ENCODE measurements around the gene HARBI1. TPM values are rescaled to one million over a fixed set of nuclear protein-coding genes. Genes with fewer than 3 reads are reported as not detected.

Gene HARBI1
- polyA plus RNA-seq, 1 experiment, result 3.6 TPM

DNA sequence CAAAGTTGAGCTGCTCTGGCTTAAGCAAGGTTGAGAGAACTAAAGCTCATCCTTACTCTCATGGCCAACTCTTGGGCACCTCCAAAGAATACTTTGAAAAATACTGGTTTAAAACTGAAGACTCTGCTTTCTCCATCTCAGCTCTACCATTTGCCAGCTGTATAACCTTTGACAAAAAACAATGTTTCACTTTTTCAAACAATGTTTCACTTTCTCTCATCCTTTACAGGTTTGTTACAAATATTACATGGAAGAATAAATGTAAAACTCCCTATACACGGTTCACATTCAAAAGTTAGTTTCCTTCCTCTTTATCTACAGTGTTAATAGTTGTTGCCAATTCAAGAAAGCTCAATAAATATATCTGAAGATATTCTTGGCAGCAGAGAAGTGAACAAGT lies 42.4 kb downstream of the HARBI1 start:
- no peak for DNase-seq (ENCODE audit: low read depth)
- Histone ChIP-seq H3K4me3 (ENCODE audit: low read depth, low read length) (no peak overlapping the region), H3K36me3 (ENCODE audit: control insufficient read depth, insufficient read depth, low read length) (no peaks in the 10 kb centered on the region; the same call in 1 of the 2 replicates), H3K27me3 (ENCODE audit: control insufficient read depth, insufficient read depth, low read length) (no peaks in the 10 kb centered on the region)
- POLR2A ChIA-PET, result no interaction called here
- CTCF ChIA-PET, result no interaction called here
- TF ChIP-seq, protein P1, sequence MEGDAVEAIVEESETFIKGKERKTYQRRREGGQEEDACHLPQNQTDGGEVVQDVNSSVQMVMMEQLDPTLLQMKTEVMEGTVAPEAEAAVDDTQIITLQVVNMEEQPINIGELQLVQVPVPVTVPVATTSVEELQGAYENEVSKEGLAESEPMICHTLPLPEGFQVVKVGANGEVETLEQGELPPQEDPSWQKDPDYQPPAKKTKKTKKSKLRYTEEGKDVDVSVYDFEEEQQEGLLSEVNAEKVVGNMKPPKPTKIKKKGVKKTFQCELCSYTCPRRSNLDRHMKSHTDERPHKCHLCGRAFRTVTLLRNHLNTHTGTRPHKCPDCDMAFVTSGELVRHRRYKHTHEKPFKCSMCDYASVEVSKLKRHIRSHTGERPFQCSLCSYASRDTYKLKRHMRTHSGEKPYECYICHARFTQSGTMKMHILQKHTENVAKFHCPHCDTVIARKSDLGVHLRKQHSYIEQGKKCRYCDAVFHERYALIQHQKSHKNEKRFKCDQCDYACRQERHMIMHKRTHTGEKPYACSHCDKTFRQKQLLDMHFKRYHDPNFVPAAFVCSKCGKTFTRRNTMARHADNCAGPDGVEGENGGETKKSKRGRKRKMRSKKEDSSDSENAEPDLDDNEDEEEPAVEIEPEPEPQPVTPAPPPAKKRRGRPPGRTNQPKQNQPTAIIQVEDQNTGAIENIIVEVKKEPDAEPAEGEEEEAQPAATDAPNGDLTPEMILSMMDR (IDR thresholded peaks at IDR 0.05; ENCODE audit: insufficient read depth, low read depth, low read length), result no peak

DNA sequence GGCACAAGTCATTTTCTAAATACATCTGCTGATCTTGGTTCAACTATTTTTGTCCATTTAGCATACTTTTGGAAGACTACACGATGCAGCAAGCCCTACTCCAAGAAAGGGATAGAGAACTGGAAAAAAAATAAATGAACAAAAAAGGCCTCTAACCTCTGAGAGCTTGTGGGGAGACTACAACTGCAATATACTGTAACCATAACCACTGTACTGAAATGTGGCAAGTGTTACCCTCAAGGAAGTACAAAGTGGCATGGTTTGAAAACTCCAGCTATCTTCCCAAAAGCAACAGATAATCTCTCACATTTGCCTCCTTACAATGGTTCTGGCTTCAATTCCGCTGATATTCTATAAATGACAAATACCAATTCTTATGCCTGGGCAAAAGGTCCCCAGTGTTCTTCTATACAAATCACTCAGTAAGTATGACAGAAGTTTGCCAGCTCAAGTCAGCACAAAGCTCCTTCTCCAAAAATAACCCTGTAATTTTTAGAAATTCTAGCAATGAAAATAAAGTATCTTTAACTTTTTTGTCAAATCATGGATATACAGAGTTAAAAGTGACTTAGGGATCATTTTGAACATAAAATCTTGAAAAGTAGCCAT lies 46.1 kb downstream of the HARBI1 start:
- DNase-seq (ENCODE audit: low read depth), result no peak
- TF ChIP-seq, protein P1 (IDR thresholded peaks at IDR 0.05; ENCODE audit: insufficient read depth, low read depth, low read length), result no peak
- no peaks in the 10 kb centered on the region for H3K36me3 ChIP-seq (ENCODE audit: control insufficient read depth, insufficient read depth, low read length)
- ChIA-PET POLR2A (no interaction called here), CTCF (interaction anchor here (1.0 to 1.3 kb wide), 3 partner anchors 8 to 35 kb away, joined by 3 to 4 read pairs (median 3); no protein-coding TSS in a partner anchor)
- H3K4me3 ChIP-seq (ENCODE audit: low read depth, low read length), result no peak overlapping the region
- H3K27me3 ChIP-seq (ENCODE audit: control insufficient read depth, insufficient read depth, low read length), result no peaks in the 10 kb centered on the region

GRCh38 chr11:46565232-46565840 lies 51.7 kb downstream of the HARBI1 start:
- ChIA-PET POLR2A (no interaction called here), CTCF (no interaction called here)
- Histone ChIP-seq H3K4me3 (ENCODE audit: low read depth, low read length) (no peak overlapping the region), H3K36me3 (ENCODE audit: control insufficient read depth, insufficient read depth, low read length) (no peaks in the 10 kb centered on the region), H3K27me3 (ENCODE audit: control insufficient read depth, insufficient read depth, low read length) (no peaks in the 10 kb centered on the region)
- TF ChIP-seq, protein P1 (IDR thresholded peaks at IDR 0.05; ENCODE audit: insufficient read depth, low read depth, low read length), result no peak
- no peak for DNase-seq (ENCODE audit: low read depth)

- Histone ChIP-seq H3K36me3 (ENCODE audit: control insufficient read depth, insufficient read depth, low read length) (no peaks in the 10 kb centered on the region), H3K27me3 (ENCODE audit: control insufficient read depth, insufficient read depth, low read length) (no peaks in the 10 kb centered on the region), H3K4me3 (ENCODE audit: low read depth, low read length) (no peak overlapping the region)
- TF ChIP-seq, protein P1 (IDR thresholded peaks at IDR 0.05; ENCODE audit: insufficient read depth, low read depth, low read length), result no peak
- ChIA-PET CTCF (interaction anchor here (0.6 kb wide), 1 partner anchor 173 kb away, joined by 3 read pairs; no protein-coding TSS in a partner anchor), POLR2A (no interaction called here)
- DNase-seq (ENCODE audit: low read depth), result no peak
Observed at GRCh38 chr11:46564459-46564858, 52.6 kb downstream of the HARBI1 start.

- POLR2A ChIA-PET, result no interaction called here
Observed at GRCh38 chr11:46562527-46562926, 54.5 kb downstream of the HARBI1 start.

More at GRCh38 chr11:46562527-46562926, 54.5 kb downstream of the HARBI1 start:
- CTCF ChIA-PET, result interaction anchor here (1.3 kb wide), 1 partner anchor 9 kb away, joined by 3 read pairs; no protein-coding TSS in a partner anchor
- no peaks in the 10 kb centered on the region for H3K27me3 ChIP-seq (ENCODE audit: control insufficient read depth, insufficient read depth, low read length)
- TF ChIP-seq, protein P1 (IDR thresholded peaks at IDR 0.05; ENCODE audit: insufficient read depth, low read depth, low read length), result no peak
- H3K4me3 ChIP-seq (ENCODE audit: low read depth, low read length), result no peak overlapping the region
- no peak for DNase-seq (ENCODE audit: low read depth)
- no peaks in the 10 kb centered on the region for H3K36me3 ChIP-seq (ENCODE audit: control insufficient read depth, insufficient read depth, low read length)

All from BJ (cell line).